Measurements from ENCODE around the gene LRRC8C.
"Not testable (repeated sequence)": the region's sequence is repeated elsewhere in the genome, so short reads cannot be mapped to it uniquely, and the experiment has no call there.

LRRC8C gene

DNA sequence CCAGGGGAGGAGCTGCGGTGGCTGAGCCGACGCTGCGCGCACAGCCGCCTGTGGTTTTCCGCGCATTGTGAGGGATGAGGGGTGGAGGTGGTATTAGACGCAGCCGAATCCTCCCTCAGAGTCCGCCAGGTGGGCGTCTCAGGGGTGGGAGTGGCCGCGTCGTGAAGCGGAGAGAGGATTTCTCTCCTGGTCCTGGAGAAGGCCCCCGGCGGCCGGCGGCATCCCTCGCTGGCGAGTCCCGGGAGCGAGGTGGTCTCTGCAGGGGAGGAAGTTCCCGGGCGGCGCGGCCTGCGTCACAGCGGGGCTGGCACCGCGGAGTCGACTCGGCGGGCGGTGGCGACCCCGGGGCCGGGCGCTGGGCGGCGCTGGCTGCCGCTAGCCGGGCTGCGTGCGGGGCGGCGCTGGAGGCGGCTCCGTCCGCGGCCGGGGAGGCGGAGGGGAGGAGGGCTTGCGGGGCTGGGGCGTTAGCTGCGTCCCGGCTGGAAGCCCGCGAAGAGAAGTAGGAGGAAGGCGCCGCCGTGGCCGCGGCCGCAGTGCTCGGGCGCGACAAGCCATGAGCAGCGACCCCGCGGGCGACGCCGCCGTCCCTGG, at the start of gene LRRC8C:
TSS of gene LRRC8C (plus strand) at position 464 of the 591 bp plus-strand sequence. CDS start 53,354 bp downstream, outside the sequence.
- peak; percentile 76 for DNase-seq

DNA sequence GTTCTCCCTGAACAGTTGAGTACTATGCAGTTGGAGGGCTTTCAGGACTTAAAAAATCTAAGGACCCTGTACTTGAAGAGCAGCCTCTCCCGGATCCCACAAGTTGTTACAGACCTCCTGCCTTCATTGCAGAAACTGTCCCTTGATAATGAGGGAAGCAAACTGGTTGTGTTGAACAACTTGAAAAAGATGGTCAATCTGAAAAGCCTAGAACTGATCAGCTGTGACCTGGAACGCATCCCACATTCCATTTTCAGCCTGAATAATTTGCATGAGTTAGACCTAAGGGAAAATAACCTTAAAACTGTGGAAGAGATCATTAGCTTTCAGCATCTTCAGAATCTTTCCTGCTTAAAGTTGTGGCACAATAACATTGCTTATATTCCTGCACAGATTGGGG, 48.7 kb upstream of the LRRC8C start:
- DNase-seq, result no peak

DNA sequence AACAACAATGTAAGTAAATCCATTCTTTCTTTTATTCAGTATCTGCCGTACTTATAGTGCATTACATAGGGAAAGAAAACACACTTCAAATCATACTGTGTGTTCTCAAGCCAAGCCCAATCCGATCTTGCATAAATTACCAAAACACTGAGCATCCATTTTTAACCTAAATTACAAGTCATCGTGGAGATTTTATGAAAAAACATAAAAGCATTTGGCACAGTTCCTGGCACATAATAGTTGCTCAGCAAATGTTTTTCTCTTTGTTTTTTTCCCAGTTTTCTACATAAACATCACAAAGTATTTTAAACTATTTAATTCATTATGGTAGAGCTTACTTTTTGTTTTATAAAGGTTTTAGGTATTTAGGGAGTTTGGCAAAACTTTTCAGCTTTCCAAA, 48.1 kb upstream of the LRRC8C start:
- DNase-seq, result no peak

DNA sequence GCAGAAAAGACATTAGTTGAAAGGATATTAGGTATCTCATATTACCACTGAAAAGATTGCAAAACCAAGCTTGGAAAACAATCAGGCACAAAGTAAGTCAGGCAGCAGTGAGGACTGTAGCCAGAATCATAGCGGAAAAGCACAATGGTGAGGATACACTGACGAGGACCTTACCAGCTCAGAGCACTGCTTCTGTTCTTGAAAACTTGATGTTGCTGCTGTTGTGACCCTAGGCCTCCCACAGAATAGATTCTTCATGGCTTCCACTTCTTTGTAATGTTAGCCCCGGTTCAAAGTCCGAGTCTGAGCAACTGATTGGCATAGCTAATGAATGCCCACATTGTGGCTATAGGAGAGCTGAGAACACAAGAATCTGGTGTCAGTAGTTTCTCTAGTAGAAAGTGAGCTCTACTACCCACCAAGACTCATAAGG, 45.2 kb upstream of the LRRC8C start:
- DNase-seq, result no peak

DNA sequence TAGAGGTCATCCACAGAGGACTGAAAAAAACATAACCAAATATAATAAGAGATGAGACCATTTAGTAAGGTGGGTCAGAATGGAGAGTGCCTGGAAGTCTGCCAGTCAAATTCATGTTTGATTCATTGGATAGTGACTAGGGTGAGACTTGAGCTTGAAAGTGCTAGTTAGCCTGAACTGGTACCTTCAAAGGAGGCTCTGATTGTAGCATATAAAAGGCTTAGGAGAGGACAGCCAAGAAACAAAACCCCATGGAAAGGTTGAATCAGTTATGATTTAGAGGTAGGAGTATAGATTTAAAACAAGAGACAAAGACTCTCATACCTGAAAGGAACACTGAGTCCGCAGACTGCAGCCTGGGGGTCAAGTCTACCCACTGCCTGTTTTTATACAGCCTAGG, 44.4 kb upstream of the LRRC8C start:
- DNase-seq, result peak; percentile 49

DNA sequence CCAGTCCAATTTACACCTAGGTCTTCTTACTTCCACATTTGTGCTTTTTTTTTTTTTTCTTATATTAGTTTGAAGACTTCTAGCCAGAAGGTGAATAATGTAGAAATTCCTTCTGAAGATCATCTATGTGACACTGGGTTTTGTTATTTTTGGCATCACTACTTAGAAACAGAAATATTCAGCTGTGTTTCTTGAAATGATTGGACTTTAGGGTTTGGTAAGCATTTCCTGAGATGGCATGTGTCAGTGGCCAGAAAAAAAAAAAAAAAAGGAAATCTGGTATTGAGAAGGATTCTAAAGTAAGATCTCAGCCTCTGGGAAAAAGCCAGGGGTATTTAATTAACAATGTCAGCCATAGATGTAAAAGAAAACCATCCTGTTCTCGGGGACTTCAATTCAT, 43.4 kb upstream of the LRRC8C start:
- no peak for DNase-seq

DNA sequence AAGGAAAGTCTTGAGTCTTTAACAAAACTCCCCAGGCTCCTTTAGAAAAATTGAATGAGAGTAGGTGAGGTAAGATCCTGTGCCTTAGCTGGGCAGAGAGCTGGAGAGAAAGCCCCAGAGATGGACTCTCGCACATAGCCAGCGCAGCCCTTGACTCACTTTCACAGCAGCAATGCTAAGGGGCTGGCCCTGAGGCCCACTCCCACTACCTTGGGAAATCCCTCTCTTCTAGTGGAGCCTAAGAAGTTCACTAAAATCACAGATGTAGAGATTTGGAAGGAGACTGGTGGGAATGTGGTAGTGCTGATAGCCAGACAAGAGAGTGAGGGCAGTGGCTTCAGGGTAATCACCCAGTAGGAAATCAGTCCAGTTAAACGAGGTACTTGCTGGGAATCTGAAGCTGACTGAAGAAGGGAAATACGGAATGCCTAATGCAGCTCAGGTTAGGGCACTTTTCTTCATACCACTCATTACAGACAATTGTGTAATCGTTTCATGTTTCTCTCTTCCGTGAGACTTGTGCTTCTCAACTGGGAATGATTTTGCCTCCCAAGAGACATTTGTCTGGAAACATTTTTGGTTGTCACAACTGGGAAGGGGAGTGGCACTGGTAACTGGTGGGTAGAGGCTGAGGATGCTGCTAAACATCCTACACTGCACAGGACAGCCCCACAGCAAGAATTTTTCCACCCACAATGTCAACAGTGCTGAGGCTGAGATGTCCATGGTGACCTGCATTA, 42.4 kb upstream of the LRRC8C start:
- DNase-seq, result no peak

DNA sequence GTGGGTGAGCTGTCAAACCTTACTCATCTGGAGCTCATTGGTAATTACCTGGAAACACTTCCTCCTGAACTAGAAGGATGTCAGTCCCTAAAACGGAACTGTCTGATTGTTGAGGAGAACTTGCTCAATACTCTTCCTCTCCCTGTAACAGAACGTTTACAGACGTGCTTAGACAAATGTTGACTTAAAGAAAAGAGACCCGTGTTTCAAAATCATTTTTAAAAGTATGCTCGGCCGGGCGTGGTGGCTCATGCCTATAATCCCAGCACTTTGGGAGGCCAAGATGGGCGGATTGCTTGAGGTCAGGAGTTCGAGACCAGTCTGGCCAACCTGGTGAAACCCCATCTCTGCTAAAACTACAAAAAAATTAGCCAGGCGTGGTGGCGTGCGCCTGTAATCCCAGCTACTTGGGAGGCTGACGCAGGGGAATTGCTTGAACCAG, 40.0 kb upstream of the LRRC8C start:
- DNase-seq, result not testable (repeated sequence)

DNA sequence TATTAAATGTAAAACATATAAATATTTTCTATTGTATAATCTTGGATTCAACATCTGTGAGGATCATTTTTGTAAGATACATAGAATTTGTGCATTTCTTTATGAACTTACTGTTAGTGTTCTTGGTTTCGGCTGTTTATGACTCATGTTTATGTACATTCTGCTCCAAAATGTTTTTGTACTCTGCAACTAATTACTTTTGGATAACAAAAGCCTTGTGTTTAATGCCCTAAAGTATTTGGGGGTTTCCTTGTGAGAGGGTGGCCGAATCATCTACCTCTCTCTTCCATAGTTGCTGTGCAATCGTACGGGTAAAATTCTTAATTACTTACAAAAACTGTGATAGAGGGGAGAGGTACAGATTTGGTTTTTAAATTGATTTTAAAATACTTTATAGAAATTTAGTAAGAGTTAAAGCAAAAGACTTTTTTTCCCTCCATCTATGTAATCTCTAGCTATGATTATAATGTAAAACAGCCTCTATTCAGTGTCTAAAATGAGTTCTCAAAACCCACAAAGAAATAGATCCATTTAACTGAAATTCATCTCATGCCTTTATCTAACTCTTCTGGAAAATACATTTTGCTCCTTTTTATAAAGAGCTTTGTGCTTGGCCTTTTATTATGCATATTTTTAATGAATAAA, 38.7 kb upstream of the LRRC8C start:
- DNase-seq, result no peak

DNA sequence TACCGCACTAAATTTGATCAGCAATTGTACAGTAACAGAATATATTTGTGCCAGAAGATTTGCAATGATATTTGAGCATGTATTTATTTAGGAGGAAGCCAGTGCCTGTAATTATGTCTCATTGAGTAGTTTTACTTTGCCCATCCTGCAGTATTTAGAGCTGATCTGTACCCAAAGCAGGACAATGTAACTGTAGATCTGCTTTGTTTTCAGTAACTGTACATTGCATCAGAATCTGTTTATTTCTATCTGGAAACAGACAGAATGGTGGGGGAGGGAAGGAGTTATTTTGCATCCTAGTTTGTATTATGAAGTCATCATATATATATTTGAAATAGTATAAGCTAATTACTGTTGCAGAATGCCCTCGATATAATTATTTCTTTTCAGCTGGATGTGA, 36.2 kb upstream of the LRRC8C start:
- no peak for DNase-seq

DNA sequence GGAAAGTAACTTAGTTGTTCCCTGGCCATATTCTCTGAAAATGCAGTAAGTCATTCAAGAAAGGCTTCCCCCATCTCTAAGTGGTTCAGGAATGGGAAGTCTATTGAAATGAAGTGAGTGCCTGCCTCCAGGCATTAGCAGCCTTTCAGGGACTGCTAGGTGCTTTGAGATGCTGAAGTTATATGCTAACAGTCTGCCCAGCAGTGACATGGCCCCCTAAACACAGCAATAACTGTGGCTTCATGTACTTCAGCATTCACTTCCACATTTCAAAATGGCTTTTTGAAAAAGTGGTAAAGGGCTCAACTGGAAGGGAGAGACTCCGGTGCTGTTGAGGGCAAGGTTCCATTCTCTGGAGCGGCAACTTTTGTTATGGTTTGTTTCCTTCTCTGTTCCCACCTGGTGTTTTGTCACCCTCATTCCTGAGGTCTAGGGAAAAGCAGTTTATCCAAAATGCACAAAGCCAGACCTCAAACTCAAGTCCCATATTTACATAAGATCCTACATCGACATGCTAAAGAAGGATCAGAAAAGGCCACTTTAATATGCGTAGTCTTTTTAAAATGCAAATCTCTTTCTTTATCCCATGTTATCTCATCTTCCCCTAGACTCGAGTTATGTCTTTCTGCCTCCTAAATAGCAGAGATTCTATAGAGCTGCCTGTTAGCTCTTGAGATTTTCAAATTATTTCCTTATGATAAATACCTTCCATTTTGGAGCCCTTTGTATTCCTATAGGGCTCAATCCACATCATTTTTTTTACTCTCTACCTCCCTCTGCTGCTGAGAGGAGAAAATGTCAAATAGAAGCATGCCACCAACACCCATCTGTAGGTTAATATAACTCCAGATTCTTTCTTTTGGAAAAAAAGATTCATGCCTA, 34.2 kb upstream of the LRRC8C start:
- DNase-seq, result peak; percentile 34

DNA sequence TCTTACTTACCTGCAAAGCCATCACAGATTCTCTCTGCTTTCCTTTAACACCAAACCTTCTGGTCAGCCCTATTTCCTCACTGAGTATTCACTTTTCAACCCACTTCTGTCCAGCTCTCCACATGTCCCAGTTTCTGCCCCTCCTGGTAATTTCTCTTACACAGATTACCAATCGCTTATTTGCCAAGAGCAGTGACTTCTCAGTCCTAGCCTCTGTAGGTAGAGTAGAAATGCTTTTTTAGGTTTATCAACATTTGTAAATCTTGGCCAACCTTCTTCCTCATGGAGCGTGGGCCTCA, 33.6 kb upstream of the LRRC8C start:
- no peak for DNase-seq

DNA sequence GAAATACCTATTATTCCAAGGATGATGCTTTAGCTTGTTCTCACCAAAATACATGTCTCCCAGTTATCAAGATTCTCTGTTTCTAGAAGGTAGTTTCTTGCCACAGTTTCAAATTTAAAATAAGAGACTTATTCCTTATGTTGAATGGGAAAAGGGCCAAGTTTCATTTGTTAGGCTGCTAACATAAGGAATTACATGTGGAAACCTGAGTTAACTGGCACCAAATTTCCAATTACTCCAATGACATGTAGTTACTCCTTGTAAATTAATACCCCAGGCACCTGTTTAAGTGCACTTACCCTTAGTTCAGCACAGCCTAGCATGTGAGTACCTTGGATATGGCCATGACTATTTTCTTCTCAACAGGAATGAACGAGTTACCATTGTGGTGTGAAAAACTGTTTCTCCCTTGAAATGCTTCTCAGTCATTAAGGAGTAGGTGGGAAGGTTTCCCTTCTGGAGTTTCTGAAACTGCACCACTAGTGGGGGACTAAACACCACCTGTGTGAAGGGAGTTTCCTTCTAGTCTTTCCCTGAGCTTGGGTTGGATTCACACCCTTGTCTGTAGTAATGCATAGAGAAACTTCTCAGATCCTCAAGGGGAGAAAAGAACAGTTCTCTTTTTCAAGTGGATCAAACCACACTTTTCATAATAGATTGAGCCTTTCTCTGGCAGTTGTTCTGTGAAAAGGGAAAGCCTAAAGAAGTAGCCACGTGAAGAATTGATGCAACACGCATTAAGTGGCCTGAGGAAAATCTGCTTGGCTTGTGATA, 32.3 kb upstream of the LRRC8C start:
- DNase-seq, result peak; percentile 45

DNA sequence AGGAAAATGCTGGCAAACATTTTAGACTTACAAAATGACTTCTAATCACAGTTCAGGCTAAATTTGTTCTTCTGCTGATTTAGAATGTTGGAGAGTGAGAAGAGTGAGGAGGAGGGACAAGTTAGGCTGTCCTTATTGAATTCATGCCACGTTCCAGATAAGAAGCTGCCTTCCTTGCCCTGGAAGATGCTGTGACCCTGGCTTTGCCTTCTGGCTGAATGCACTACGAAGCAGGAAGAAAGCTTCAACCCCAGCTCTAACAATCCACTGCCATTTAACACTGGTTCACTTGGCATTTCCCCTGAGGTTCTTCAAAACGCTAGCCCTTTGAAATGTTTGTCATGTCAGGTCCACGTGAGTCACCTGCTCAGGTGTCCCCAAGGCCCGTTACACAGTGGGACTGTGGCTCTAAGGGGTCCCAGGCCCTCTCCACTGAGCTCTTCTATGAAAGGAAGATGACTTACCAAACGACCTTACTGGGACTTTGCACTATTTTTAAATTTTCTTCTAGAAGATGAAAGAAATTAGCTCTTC, 30.0 kb upstream of the LRRC8C start:
- DNase-seq, result no peak

DNA sequence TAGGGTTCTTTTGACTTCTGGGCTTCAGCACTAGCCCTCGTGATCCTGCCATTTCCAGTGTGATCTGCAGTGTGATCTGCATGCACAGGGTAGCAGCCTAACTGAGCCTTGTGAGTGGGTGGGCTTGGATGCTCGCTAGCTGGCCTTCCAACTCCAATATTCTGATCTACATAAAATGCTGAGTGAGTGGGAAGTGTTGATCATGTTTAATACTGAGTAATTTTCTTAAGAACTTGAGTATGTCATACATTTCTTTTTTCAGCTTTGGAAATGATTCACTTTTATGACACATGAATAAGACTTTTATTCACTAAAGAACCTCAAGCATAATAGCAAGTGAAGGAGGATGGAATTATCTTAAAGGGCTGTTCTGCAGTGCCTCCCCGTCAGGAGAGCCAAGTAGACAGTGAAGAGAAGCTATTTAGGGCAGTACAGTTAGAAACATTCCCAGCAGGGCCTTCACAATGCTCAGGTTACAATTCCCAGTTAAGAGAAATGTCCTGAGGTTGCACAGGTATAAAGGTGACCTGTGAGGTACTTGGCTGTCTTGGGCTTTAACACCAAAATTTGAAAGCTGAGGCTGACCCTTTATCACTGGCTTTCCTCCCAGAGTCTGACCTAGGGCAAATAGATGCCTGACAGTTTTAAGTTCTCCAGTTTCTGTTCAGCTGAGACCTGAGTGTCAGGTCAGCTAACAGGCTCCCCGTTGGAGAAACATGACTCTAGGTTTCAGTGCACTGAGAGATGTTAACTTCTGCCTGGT, 29.1 kb upstream of the LRRC8C start:
- no peak for DNase-seq

DNA sequence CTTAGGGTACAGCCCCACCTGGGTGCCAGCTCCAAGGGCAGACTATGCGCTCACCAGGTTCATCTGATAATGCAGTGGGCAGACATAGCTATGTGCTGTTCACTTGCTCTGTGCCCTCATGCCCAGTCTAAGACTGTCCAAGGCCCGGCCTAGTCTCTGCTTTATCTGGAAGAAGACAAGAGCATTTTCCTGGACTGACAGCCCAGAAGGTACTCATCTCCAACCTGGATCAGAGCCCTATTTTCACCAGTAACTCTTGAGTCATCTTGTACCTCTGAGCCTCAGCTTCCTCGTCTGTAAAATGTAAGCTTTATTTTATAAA, 28.5 kb upstream of the LRRC8C start:
- DNase-seq, result no peak

DNA sequence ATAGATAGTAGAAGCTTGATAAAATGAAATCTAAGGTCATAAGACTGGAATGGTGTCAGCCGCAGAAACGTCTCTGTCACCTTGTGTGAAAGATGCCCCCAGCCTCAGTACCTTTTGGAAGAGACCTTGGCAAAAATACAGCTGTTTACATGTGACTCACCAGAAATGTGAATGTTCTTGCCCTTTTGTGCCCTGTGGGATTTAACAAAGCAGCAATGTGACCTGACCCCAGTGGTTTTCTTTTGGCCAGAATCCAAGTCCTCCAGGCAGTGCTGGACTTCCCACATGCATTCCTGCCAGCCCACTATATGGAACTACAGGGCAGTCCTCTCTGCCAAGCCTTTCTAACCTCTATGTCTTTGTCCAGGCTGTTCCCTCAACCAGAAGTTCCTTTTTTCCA, 27.2 kb upstream of the LRRC8C start:
- DNase-seq, result no peak

DNA sequence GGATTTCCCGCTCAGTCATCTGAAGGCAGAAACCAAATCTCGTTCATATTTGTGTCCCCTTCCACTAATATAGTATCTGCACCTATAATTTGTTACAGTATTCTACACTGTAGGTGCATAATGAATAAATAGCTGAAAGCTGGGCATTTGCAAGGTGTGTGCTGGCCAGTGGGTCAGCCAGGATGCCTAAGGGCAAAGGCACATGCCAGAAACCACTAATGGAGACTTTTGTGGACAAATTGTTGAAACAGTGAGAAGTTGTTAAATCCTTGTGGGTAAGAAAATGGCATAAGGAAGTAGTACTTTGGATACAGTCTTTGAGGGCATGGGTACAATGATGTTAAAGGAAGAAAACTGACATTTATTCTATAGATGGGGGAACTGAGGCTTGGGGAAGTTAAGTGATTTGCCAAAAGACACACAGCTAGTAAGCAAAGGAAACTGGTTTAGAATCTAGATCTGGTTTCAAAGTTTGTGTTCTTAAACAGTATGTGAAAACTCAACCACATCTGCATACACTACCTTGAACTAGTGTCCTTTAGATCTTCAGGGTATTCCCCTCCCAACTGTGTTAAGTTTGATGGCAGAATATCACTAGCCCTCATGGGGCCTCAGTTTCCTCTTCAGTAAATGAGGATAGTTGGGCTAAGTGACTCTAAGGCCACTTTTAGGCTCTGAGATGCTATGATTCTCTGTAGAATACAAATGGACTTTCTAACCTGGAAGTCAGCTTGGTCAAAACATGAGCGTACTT, 26.5 kb upstream of the LRRC8C start:
- no peak for DNase-seq

DNA sequence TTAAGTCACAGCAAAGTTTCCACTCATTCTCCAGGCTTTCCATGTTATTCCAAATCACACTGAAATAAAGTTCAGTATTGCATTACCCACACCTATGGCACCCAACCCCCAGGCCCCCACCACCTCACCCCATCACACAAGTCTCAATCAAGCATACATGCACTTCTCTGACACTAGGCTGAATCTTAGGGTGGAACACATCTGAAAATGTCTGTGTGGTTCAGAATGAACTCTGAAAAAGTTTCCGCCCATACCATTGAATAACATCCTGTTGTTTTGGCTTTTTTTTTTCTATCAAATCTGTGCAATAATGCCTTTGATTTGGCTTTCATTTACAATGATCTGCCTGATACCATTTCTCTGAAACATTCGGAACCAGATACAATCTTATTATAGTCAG, 25.8 kb upstream of the LRRC8C start:
- DNase-seq, result no peak

DNA sequence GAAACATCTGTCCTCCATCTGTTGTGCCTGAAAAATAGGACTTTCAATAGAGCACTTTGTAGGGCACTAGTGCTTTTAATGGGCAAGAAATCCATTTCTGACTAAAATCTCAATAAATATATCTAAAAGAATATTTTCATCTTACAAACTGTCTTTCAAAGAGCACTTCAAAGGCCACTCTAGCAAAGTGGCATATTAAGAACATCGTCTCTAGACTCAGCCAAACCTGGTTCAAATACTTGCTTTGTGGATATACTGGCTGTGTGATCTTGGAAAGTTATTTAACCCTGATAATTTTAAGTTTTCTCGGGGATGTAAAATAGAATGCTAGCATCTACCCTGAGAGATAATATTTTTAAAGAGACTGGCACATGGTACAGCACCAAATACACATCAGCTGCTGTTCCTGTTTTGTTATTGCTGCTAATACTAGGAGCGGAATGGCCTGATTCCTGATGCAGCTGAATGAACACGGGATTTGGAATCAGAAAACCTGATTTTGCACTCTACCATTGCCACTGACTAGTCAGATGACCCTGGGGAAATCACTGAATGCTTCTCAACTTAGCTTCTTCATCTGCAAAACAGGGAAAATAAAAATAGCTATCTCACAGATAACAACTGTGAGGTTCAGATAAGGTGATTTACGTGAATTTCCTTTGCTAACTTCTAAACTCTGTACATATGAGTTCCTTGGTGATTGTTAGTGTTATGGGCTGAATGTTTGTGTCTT, 25.2 kb upstream of the LRRC8C start:
- DNase-seq, result no peak
